GM12873 (cell line): ENCODE measurements around the gene IVNS1ABP.

ENCODE experiments used
- CTCF ChIP-seq: IDR thresholded peaks from 2 replicates; pipeline ENCODE4 v1.5.1; 2012; ENCODE audit warnings: low read depth, mild to moderate bottlenecking, moderate library complexity, low read length, control low read depth; ENCODE audit not compliant: insufficient read depth; ENCODE audit errors: missing control alignments

Gene IVNS1ABP

GRCh38 chr1:185342672-185343259 is 25.7 kb upstream of the IVNS1ABP start:
- no peak for TF ChIP-seq CTCF

GRCh38 chr1:185342017-185342416 is 25.0 kb upstream of the IVNS1ABP start:
- no peak for TF ChIP-seq CTCF

GRCh38 chr1:185341196-185341781 is 24.2 kb upstream of the IVNS1ABP start:
- no peak for TF ChIP-seq CTCF

GRCh38 chr1:185338719-185339622 is 21.9 kb upstream of the IVNS1ABP start:
- no peak for TF ChIP-seq CTCF

GRCh38 chr1:185337246-185337645 is 20.2 kb upstream of the IVNS1ABP start:
- TF ChIP-seq CTCF, result no peak

GRCh38 chr1:185334182-185334581 is 17.1 kb upstream of the IVNS1ABP start:
- TF ChIP-seq CTCF, result no peak

- TF ChIP-seq CTCF, result no peak
Measured at GRCh38 chr1:185328255-185328654, 11.2 kb upstream of the IVNS1ABP start.
